ENCODE results near the gene NLGN4Y.

Gene NLGN4Y

GRCh38 chrY:14679181-14679580 is 154.9 kb downstream of the NLGN4Y start:
- no peak for DNase-seq

GRCh38 chrY:14694543-14694942 is 170.2 kb downstream of the NLGN4Y start:
- no peak for DNase-seq

- DNase-seq: no peak
Measured at GRCh38 chrY:14708158-14708557, 183.8 kb downstream of the NLGN4Y start.

DNA sequence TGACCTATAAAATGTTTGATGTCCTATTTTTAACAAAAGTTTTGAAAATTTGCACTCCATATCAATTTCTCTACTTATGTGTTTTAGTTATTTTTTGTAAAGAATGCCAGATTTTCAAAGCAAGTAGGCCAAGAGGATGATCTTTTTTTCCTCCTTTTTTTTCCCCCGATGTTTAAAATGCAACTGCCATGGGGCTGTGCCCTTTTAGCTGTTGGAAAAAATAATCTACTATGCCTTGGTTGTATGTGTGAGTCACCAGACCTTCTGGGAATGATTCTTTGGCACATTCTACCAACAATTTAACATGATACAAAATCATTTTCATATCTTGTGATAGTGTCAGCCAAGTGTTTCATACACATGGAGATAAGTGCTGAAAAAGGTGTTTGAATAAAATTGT is 217.3 kb downstream of the NLGN4Y start:
- DNase-seq: no peak

DNA sequence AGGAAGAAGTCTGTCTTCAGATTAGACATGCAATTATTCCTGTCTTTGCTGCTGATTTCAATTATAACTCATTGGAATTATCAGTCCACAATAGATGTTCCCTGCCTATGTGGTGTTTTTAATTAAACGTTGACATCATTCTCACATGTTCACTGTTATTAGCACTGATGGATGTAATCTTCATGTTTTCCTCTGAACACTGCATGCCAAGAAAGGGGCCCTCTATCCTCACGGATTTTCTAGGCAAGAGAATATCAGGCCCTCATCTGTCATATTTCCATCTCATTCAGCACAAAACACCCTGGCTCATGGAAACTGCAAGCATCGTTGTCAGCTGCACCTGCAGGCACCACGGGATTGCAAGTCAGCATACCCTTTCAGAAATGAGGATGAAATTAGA is 224.0 kb downstream of the NLGN4Y start:
- no peak for DNase-seq

GRCh38 chrY:14755571-14755970 is 231.2 kb downstream of the NLGN4Y start:
- DNase-seq: no peak

DNA sequence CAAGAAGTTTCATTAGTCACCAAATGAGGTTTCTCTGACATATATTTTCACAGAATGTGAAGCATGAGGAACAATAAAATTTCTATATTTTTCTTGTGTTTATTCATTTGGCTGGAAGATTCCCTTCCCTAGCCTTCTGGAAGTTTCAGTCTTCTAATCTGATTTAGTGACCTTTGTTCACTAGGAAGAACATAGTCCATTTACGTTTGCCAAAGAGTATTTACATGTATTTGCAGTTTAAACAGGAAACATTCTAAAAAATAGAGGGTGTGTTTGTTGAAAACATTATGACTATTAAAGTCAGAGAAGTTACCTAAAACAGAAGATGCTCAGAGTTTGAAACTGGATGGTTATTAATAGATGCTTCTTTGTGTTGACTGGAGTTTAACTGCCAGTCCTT is 238.6 kb downstream of the NLGN4Y start:
- DNase-seq: no peak

- DNase-seq: no peak
Measured at GRCh38 chrY:14763600-14763999, 239.3 kb downstream of the NLGN4Y start.

- no peak for DNase-seq
Measured at GRCh38 chrY:14778208-14778607, 253.9 kb downstream of the NLGN4Y start.

DNA sequence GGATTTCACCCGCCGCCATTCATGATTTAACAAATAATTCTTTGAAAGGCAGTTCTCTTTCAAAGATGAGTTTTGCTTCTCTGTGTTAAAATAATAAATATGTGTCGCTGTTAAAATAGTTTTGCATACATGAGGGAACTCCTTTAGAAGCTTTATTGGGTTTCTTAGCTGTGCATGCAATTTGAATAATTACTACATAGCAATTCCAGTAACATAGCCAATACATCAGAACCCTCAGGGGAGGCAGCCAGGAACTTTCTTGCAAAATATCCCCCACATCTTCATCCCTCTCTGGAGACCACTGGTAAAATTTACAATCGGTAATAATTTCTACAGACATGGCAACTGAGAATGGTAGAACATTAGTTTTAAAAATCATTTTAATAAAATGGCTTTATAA is 268.8 kb downstream of the NLGN4Y start:
- no peak for DNase-seq

GRCh38 chrY:14793674-14794073 is 269.3 kb downstream of the NLGN4Y start:
- no peak for DNase-seq

DNA sequence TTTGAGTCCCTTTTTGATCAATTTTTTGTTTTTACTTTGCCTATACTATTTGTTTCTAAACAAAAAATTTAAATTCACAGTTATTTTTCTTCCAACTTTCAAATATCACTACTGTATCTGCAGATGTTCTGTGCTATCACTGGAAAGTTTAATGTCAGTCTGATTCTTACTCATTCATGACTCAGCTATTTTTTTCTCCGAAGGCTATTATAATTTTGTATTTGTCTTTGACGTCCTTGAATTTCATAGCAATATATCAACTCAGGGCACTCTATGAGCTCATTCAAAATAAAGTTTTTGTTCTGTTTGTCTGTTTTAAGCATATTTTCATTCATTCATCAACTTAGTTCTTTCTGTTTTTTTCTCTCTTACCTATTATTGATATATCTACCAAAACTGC is 273.7 kb downstream of the NLGN4Y start:
- DNase-seq: no peak

GRCh38 chrY:14801096-14801495 is 276.8 kb downstream of the NLGN4Y start:
- DNase-seq: no peak

DNA sequence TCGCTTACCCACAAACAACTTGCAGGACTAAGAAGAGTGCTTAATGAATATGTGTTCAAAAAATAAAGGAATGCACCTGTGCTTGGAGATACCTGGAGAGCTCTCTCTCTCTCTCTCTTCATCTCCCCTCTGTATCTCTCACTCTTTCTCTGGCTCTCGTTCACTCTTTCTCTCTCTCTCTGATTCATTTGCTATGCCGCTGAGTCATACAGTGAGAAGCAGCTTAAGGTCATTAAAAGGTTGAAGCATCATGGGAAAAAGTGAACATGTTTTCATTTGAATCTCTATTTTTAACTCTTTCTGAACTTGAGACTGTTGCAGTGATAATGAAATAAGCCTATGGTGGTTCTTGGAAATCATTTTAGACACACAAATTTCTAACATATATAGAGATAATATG is 277.8 kb downstream of the NLGN4Y start:
- DNase-seq: no peak

- DNase-seq: no peak
Measured at GRCh38 chrY:14804041-14804440, 279.7 kb downstream of the NLGN4Y start.

DNA sequence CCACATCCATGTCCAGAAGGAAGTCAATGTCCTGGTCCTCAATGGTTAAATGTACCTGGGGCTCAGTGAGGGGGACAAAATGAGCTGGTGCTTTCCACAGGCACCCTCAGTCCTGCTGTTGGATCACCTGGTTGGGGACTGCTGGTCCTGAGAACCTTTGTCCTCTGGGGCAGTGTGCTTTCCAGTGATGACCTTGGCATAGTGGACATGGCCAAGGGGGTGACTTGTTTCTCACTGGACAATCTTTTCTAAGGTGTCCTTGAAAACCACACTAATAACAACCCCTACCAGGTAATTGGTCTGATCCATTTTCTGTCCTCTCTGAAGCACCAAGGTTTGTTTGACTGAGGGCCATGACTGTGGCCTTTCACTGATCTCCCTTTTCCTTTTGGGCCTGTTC is 294.1 kb downstream of the NLGN4Y start:
- DNase-seq: no peak

GRCh38 chrY:14822201-14822600 is 297.9 kb downstream of the NLGN4Y start:
- DNase-seq: no peak

DNA sequence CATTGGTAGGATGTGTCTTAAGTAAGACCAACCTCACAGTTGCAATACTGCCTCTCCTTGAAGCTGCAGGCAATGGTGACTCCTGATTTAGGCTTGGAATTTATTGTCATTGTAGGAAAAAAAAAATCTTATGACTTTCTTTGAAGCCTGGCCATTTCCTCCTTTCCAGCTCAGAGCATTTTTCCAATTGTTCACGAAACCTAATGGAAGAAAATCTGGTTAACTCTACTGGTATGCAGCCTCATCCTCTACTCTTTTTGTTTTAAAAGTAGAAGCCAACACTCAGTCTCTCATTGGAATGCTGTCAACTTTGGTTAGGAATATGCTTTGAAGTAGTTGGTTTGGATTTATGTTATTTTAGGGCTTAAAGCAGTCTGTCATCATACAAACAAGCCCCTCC is 298.6 kb downstream of the NLGN4Y start:
- no peak for DNase-seq

GRCh38 chrY:14824583-14824982 is 300.3 kb downstream of the NLGN4Y start:
- no peak for DNase-seq

- DNase-seq: no peak
Measured at GRCh38 chrY:14825728-14826127, 301.4 kb downstream of the NLGN4Y start.

GRCh38 chrY:14828531-14828930 is 304.2 kb downstream of the NLGN4Y start:
- DNase-seq: no peak

- DNase-seq: no peak
Measured at GRCh38 chrY:14829366-14829885, 305.1 kb downstream of the NLGN4Y start.

DNA sequence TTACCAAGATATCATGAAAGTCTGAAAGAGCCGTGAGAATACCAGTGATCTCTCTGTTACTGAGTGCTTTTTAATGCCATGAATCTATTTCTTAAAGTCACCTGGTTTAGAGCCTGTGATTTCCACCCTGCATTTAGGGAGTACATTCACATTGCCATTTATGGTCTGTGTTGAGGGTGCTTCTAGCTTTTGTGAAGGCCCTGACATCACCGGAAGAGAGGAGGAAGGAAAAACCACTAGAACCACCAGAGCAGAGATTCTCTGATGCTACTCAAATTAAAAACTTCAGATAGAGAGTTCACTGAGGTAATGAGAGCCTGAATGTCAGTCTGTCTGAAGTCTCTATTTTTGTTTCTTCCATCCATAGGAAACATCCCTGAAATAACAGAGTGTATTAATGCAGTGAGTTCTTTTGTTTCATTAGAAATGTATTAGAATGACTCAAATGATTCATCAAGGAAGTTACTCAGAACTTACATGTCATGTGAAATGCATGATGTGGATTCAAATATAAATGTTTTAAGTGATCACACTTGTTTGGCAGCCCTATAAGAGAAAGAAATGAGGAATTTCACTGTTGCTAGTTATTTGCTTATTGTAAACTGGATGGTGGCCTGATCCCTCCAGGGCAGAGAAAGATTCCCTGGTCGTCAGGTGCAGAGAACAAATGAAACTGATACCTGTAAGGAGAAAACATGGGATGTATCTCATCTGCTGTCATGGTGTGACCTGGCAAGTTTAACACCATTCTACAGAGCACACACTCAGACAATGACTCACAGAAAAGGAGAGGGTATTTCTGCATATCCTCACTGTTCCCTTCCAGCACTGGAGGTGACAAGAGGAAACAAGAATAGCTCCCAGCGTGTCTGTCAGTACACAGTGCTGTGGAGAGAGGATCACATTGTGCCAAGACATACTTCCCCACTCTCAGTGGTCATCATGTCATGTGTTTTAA is 310.1 kb downstream of the NLGN4Y start:
- no peak for DNase-seq

- no peak for DNase-seq
Measured at GRCh38 chrY:14837466-14837865, 313.1 kb downstream of the NLGN4Y start.

- no peak for DNase-seq
Measured at GRCh38 chrY:14850734-14851133, 326.4 kb downstream of the NLGN4Y start.
